NOMO-1 (cell line): ENCODE results near the gene STEAP1B.
"Not testable (repeated sequence)": the region's sequence is repeated elsewhere in the genome, so short reads cannot be mapped to it uniquely, and the experiment has no call there.

Source experiments
- DNase-seq, 2 experiments: peaks; one replicate each; lab custom pipeline; 2025; ENCODE audit not compliant: unreplicated experiment in 2 of 2; lab: John Stamatoyannopoulos, UW

STEAP1B gene

GRCh38 chr7:22460363-22460988 is 39.5 kb downstream of the STEAP1B start:
- no peak for DNase-seq

GRCh38 chr7:22457471-22457870 is 42.5 kb downstream of the STEAP1B start:
- no peak for DNase-seq

- DNase-seq: no peak
These were observed 45.5 kb downstream of the STEAP1B start for GRCh38 chr7:22454446-22454845.

- no peak for DNase-seq
These were observed 46.9 kb downstream of the STEAP1B start for GRCh38 chr7:22452960-22453558.

- no peak for DNase-seq
These were observed 47.6 kb downstream of the STEAP1B start for GRCh38 chr7:22452142-22452959.

- not testable (repeated sequence) for DNase-seq
These were observed 50.0 kb downstream of the STEAP1B start for GRCh38 chr7:22450013-22450412.

- no peak for DNase-seq
These were observed 52.2 kb downstream of the STEAP1B start for GRCh38 chr7:22447762-22448161.

GRCh38 chr7:22447008-22447407 is 53.0 kb downstream of the STEAP1B start:
- no peak for DNase-seq

- DNase-seq: no peak
These were observed 54.1 kb downstream of the STEAP1B start for GRCh38 chr7:22445853-22446252.

GRCh38 chr7:22445140-22445743 is 54.7 kb downstream of the STEAP1B start:
- DNase-seq: no peak

GRCh38 chr7:22444181-22444971 is 55.6 kb downstream of the STEAP1B start:
- no peak for DNase-seq

GRCh38 chr7:22443370-22444180 is 56.4 kb downstream of the STEAP1B start:
- DNase-seq: no peak

GRCh38 chr7:22442882-22443369 is 57.1 kb downstream of the STEAP1B start:
- DNase-seq: no peak

GRCh38 chr7:22442187-22442881 is 57.7 kb downstream of the STEAP1B start:
- no peak for DNase-seq

GRCh38 chr7:22441157-22441556 is 58.8 kb downstream of the STEAP1B start:
- DNase-seq: no peak

GRCh38 chr7:22438994-22439393 is 61.0 kb downstream of the STEAP1B start:
- DNase-seq: no peak

- not testable (repeated sequence) for DNase-seq
These were observed 63.4 kb downstream of the STEAP1B start for GRCh38 chr7:22436552-22436951.

- DNase-seq: no peak
These were observed 64.3 kb downstream of the STEAP1B start for GRCh38 chr7:22435720-22436119.

- no peak for DNase-seq
These were observed 64.9 kb downstream of the STEAP1B start for GRCh38 chr7:22435105-22435504.
